ENCODE data around the gene MRPS31. TPM values are rescaled to one million over a fixed set of nuclear protein-coding genes. Genes with fewer than 3 reads are reported as not detected.
"Not testable (repeated sequence)": the region's sequence is repeated elsewhere in the genome, so short reads cannot be mapped to it uniquely, and the experiment has no call there.

The MRPS31 gene
- total RNA-seq, 1 donor from 2014 or later, result 25.5 TPM

- DNase-seq (ENCODE audit: low spot score), result peak; percentile 75
Measured at GRCh38 chr13:40789275-40790153, 18.5 kb upstream of the MRPS31 start, which contains the start of gene SLC25A15. SLC25A15 (plus strand) TSS chr13:40789611; CDS start chr13:40793227, 3,616 bp downstream.

DNA sequence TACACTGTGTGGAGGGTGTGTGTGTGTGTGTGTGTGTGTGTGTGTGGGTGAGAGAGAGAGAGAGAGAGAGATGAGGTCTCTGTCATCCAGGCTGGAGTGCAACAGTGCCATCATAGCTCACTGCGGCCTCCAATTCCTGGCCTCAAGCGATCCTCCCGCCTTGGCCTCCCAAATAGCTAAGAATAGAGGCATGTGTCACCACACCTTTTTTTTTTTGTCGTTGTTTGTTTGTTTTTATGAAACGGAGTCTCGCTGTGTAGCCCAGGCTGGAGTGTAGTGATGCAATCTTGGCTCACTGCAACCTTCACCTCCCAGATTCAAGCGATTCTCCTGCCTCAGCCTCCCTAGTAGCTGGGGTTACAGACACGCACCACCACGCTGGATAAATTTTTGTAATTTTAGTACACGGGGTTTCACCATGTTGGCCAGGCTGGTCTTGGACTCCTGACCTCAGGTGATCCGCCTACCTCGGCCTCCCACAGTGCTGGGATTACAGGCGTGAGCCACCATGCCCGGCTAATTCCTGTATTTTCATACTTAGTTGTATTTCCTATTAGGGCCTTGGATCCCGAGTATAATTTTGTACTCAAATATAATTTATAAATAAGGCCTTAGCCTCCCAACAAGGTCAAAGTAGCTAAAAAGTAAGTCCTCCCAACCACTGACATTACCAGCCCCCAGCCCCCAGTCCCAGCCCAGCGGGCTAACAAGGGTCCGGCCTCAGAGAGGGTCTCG is 17.7 kb upstream of the MRPS31 start:
- not testable (repeated sequence) for DNase-seq (ENCODE audit: low spot score)

- no peak for DNase-seq (ENCODE audit: low spot score)
Measured at GRCh38 chr13:40787062-40787461, 16.1 kb upstream of the MRPS31 start.

- DNase-seq (ENCODE audit: low spot score), result no peak
Measured at GRCh38 chr13:40786568-40786996, 15.6 kb upstream of the MRPS31 start.

DNA sequence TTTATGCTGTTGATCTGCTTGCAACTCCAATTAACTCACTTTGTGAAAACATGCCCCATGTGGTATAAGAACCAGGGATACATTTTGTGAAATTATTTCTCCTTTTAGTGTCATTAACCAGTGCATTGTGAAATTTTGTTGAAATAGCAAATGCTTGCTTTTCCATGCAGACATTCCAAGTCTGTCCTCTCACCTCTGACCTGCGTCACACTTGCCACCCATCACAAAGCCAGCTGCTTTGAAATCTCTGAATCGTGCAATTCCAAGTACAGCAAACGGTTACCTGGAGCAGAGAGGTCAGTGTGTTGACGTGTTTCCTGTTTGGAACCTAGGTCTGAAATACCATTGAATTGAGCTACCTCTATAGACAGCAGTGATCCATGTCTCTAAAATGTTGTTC is 13.6 kb upstream of the MRPS31 start:
- no peak for DNase-seq (ENCODE audit: low spot score)

- not testable (repeated sequence) for DNase-seq (ENCODE audit: low spot score)
Measured at GRCh38 chr13:40782971-40783370, 12.0 kb upstream of the MRPS31 start.

GRCh38 chr13:40781717-40782116 is 10.7 kb upstream of the MRPS31 start:
- no peak for DNase-seq (ENCODE audit: low spot score)

- DNase-seq (ENCODE audit: low spot score), result no peak
Measured at GRCh38 chr13:40780822-40781401, 9.9 kb upstream of the MRPS31 start.

DNA sequence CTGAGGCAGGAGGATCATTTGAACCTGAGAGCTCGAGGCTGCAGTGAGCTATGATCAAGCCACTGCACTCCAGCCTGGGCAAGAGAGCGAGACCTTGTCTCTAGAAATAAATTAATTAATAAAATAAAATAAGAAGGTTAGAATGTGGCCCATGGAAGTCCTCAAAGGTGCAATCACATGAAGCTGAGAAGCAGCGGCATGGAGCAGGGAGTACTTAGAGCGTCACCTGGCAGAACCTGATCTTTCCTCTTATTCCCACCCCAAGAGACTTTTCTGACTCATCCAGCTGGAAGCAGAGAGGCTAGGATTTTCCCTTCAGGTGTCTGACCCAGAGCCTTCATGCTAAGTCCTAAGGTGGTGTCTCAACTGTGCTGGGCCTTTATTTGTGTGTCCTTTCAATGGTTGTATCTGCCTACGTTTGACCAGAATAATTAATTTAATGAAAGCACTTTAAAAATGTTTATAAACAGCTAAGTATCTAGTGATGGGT is 8.9 kb upstream of the MRPS31 start:
- no peak for DNase-seq (ENCODE audit: low spot score)

GRCh38 chr13:40779049-40779448 is 8.1 kb upstream of the MRPS31 start:
- DNase-seq (ENCODE audit: low spot score), result no peak

DNA sequence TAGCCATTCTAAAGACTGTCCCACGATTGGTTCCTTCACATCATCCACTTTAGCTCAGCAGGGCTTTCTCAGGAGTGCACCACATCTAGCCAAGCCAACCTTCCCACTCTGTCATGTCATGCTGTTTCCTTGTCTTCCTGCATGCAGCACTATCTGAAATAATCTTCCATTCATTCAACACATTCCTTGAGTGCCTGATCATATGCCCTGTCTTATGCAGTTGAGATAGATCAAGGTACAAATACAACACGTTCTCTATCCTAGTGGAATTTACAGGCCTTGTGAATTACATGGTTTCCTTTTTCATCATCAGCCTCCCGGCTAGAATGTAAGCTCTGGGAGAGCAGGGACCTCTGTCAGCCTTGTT is 6.8 kb upstream of the MRPS31 start:
- DNase-seq (ENCODE audit: low spot score), result no peak

DNA sequence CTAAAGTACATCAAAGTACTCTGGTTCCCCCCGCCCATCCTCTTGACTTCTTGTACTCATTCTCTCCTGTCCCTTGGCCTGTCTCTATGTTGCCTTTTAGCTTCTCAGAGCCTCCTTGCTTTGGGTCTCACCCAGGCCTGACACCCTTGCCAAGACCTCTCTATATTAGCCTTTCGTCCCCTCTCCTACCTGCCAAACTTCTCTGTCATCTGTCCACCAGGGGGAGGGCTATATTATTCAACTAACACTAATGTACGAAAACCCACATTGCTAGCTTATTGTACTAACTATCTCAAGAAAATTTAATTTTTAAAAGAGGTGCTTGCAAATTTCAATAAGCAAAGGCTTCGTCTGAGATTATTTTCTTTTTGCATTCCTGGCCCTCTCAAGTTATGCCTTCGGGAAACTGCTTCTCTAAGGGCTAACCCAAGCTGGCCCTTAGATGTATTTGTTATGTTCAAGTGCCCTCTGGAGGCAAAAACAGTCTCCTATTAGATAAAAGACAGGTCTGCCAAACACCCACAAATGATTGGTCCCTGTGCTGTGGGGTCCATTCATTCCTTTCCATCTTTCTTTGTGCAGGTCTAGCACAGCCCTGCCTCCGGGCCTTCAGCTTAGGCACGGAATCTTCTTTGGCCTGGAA is 6.3 kb upstream of the MRPS31 start:
- no peak for DNase-seq (ENCODE audit: low spot score)

- no peak for DNase-seq (ENCODE audit: low spot score)
Measured at GRCh38 chr13:40776681-40777165, 5.7 kb upstream of the MRPS31 start.

DNA sequence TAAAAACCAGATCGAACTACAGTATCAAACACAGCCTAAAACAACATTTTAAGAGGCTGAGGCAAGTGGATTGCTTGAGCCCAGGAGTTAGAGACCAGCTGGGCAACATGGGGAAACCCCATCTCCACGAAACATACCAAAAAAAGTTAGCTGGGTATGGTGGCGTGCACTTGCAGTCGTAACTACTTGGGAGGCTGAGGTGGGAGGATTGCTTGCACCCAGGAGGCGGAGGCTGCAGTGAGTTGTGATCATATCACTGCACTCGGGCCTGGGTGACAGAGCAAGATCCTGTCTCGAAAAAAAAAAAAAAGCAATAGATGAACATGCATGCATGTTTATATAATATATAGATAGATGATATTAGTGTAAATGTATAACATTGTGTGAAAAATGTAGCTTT is 5.2 kb upstream of the MRPS31 start:
- no peak for DNase-seq (ENCODE audit: low spot score)

- no peak for DNase-seq (ENCODE audit: low spot score)
Measured at GRCh38 chr13:40774672-40775071, 3.7 kb upstream of the MRPS31 start.

DNA sequence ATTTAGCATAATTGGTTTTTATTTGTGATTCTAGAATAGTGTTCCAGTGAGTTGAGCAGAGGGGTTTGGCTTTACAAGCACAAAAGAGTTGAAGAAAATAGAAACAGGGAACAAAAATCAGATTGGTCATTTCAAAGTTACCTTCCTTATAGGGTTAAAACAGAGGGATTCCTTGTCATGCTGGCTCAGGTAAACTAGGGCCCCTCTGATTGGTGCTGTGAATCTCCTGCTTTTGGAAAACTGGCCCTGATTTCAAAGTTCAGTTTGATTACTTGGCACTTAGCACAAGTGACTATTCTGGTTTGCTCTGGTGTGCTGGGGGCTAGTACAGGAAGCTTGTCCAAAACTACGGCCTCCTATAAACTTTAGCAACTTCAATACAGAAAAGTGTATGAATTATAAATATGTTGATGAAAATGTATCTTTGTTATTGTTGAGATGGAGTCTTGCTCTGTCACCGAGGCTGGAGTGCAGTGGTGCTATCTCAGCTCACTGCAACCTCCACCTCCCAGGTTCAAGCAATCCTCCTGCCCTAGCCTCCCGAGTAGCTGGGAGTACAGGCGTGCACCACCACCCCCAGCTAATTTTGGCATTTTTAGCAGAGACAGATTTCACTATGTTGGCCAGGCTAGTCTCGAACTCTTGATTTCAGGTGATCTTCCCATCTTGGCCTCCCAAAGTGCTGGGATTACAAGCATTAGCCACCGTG is 1.9 kb upstream of the MRPS31 start:
- no peak for DNase-seq (ENCODE audit: low spot score)

- no peak for DNase-seq (ENCODE audit: low spot score)
Measured at GRCh38 chr13:40770609-40770933, 419 bp downstream of the MRPS31 start.

- DNase-seq (ENCODE audit: low spot score), result no peak
Measured at GRCh38 chr13:40769970-40770369, 1.0 kb downstream of the MRPS31 start.

DNA sequence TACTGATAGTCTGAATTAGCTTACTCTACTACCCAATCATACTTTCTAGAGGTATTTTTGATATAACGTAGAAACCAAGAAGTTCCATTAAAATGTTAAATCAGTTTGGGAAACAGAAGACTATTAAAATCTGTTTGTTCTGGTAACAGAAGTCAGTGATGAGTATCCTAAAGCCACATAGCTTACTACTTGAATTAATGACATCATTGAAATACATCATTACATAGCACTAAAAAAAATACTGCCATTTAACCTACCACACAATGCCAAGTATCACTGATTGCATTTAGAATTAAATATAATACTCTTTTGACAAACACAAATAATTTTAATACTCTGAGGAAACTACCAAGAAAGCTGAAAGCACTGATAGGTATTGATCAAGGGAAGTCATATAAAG is 5.4 kb downstream of the MRPS31 start:
- no peak for DNase-seq (ENCODE audit: low spot score)

DNA sequence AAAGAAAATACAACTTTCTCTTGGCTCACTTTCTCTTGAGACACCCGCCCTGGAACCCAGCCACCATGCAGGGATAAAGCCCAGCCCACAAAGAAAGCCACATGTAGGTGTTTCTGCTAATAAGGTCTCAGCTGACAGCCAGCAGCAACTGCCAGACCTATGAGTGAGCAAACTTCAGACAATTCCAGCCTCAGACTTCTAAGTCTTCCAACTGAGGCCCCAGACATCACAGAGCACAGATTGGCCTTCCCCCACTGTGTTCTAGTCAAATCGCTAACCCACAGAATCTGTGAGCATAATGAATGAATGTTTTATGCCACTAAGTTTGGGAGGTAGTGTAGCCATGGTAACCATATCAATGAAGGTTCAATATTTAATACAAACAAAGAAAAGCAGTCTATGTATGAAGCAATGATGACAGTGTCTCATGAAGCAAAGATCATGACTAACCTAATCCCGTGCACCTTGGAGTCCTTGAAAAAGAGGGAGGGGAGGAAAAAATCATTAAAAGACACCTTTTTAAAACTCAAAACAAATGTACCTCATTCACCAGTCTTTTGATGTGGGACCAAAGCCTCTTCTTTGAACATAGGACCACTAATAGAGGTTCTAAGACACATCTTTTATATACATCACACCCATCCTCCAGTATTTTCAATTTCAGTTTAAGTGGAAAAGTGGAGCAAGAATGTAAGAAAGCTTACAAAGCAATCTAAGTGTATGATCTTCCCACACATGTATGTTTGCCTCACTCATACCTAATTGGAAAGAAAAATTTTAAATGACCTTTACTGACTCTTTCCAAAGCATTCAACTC is 6.2 kb downstream of the MRPS31 start:
- DNase-seq (ENCODE audit: low spot score), result no peak

All from ureter (tissue), 1 donor.